Ovary (tissue), 9 donors: Measurements from ENCODE around the gene TFAP2D. TPM values are rescaled to one million over a fixed set of nuclear protein-coding genes. Genes with fewer than 3 reads are reported as not detected.

Experiments
- DNase-seq, 5 donors: peaks; one replicate each; pipeline ENCODE4 v3.0.0-alpha.2; 2019 to 2020
- H3K27ac ChIP-seq, 2 donors: fragments of 200-600 bp; one replicate each; pipeline versions ENCODE4 v1.5.1 to v1.8.0; 2019 to 2022
- H3K27me3 ChIP-seq: fragments of 200-600 bp; one replicate; pipeline ENCODE4 v1.8.0; 2022
- H3K36me3 ChIP-seq: fragments of 200-600 bp; sonication (generic); one replicate; pipeline ENCODE4 v1.5.1; 2019
- H3K4me1 ChIP-seq: one replicate; pipeline ENCODE4 v1.8.1; 2013; ENCODE audit warnings: mild to moderate bottlenecking, moderate library complexity; ENCODE audit not compliant: insufficient read depth
- H3K4me3 ChIP-seq: fragments of 200-600 bp; sonication (generic); one replicate; pipeline ENCODE4 v1.5.1; 2017
- H3K9me3 ChIP-seq, 2 donors: fragments of 200-600 bp in 1 of 2; sonication (generic) in 1 of 2; one replicate each; pipeline versions ENCODE4 v1.5.1 to v1.8.1; 2013 to 2019; ENCODE audit warnings: mild to moderate bottlenecking in 1 of 2, moderate library complexity in 1 of 2
- EP300 ChIP-seq: sonication (generic); formaldehyde crosslinking; IDR thresholded peaks from one replicate; pipeline ENCODE4 v1.6.1; 2017; ENCODE audit warnings: antibody characterized with exemption
- POLR2A ChIP-seq: fragments of 450-650 bp; IDR thresholded peaks from one replicate; pipeline ENCODE4 v1.6.1; 2017; ENCODE audit warnings: antibody characterized with exemption, mild to moderate bottlenecking, moderate library complexity
- WGBS, 3 donors: extraction: QIAGEN DNeasy Blood & Tissue Kit in 1 of 3; methylation state at CpG; one replicate each; pipeline versions ENCODE4 v1.1.5 to v1.1.7; 2013 to 2017; 5-methylcytosine and 5-hydroxymethylcytosine counted together
- intact Hi-C, 4 donors: fragments of 100-400 bp; cut with DNase I; formaldehyde crosslinking; loops; one replicate each; pipeline versions ENCODE4 v1.11.0 to v1.15.1; 2022 to 2023
- polyA plus RNA-seq, 2 donors: library from polyadenylated mRNA; stranded (reverse); fragments of 200-250 nt in 1 of 2; fragments of 350-450 nt in 1 of 2; fragmentation: Illumina TruSeq in 1 of 2; extraction: RNeasy Lipid Tissue Mini Kit (QIAGEN cat#74804) in 1 of 2; gene quantifications; one replicate each; pipeline ENCODE4 v1.2.3, GENCODE V29; 2013 to 2014
- total RNA-seq, 7 donors: library from RNA; depleted of rRNA in 2 of 7; stranded (reverse); fragments of >200 nt in 2 of 7; fragmentation: NEBNext Ultra II Directional in 3 of 7; extraction: Animal tissue kit (Norgen Biotek cat#: 25700) in 3 of 7; gene quantifications; one replicate each; pipeline versions ENCODE4 v1.1.0 to v1.2.4, GENCODE V29; 2016 to 2023
- TF ChIP-seq, protein P1 (sequence below), 3 donors: fragments of 450-650 bp in 2 of 3; fragments of 200-600 bp in 1 of 3; IDR thresholded peaks; one replicate each; pipeline versions ENCODE4 v1.5.1 to v1.8.0; 2016 to 2022; ENCODE audit warnings: antibody characterized with exemption in 3 of 3, mild to moderate bottlenecking in 1 of 3
- donor health status: DM: no; HTN: no; CAD: no; lungs with moderate emphysema.
- donor health status: DM: no; HTN: no; CAD: no.
- donor health status: Bipolar disorder and iron deficiency.
- donor health status: DM: yes; HTN: yes; CAD: no.
- donor health status: DM: no; HTN: no; CAD: no.
- donor health status: DM: yes; HTN: yes; CAD: no.

TFAP2D gene
- total and polyA plus RNA-seq, 9 donors, result not detected

GRCh38 chr6:50720623-50721022 lies 7.3 kb downstream of the TFAP2D start:
- H3K36me3 ChIP-seq, result no peaks in the 10 kb centered on the region
- intact Hi-C loops, result no loop called here
- H3K4me3 ChIP-seq, result no peak overlapping the region
- no peak overlapping the region for H3K27ac ChIP-seq
- H3K27me3 ChIP-seq, result no peaks in the 10 kb centered on the region
- WGBS, 3 donors, result 1 to 2% (median 1%) methylated on average over 10 of the region's 10 CpGs
- DNase-seq, result no peak
- TF ChIP-seq, protein P1, sequence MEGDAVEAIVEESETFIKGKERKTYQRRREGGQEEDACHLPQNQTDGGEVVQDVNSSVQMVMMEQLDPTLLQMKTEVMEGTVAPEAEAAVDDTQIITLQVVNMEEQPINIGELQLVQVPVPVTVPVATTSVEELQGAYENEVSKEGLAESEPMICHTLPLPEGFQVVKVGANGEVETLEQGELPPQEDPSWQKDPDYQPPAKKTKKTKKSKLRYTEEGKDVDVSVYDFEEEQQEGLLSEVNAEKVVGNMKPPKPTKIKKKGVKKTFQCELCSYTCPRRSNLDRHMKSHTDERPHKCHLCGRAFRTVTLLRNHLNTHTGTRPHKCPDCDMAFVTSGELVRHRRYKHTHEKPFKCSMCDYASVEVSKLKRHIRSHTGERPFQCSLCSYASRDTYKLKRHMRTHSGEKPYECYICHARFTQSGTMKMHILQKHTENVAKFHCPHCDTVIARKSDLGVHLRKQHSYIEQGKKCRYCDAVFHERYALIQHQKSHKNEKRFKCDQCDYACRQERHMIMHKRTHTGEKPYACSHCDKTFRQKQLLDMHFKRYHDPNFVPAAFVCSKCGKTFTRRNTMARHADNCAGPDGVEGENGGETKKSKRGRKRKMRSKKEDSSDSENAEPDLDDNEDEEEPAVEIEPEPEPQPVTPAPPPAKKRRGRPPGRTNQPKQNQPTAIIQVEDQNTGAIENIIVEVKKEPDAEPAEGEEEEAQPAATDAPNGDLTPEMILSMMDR (IDR thresholded peaks at IDR 0.05), result no peak
- no peak for TF ChIP-seq POLR2A
- no peak for TF ChIP-seq EP300
- H3K9me3 ChIP-seq, result peaks cover 0 to 3% of the 10 kb centered on the region in 2 donors
- no peaks in the 10 kb centered on the region for H3K4me1 ChIP-seq

DNA sequence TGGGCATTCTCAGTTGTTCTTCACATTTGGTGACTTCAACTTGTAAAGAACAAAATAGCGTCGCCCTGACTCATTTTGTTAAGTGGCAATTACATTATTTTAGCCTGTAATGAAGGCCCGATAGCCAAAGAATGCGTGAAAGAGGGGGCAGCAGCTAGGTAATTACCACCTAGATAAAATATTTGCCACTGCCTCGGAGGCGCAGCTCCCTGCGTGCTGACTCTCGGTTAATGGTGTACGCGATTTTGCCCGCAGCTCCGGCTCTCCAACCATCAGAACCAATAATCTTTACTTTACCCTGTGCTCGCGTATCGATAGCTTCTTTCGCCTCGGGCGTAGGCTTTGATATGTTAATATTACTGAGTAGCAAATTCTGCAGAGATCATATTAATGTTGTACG lies 8.7 kb downstream of the TFAP2D start:
- H3K4me1 ChIP-seq, result no peaks in the 10 kb centered on the region
- no peak for DNase-seq
- no peaks in the 10 kb centered on the region for H3K27me3 ChIP-seq
- 1 to 2% (median 2%) methylated on average over 19 of the region's 19 CpGs for WGBS, 3 donors
- intact Hi-C loops, result no loop called here
- no peak overlapping the region for H3K4me3 ChIP-seq
- H3K9me3 ChIP-seq, result peaks cover 0 to 3% of the 10 kb centered on the region in 2 donors
- H3K36me3 ChIP-seq, result no peaks in the 10 kb centered on the region
- TF ChIP-seq, protein P1 (IDR thresholded peaks at IDR 0.05), result no peak
- TF ChIP-seq EP300 (no peak), POLR2A (no peak)
- H3K27ac ChIP-seq, result no peak overlapping the region

DNA sequence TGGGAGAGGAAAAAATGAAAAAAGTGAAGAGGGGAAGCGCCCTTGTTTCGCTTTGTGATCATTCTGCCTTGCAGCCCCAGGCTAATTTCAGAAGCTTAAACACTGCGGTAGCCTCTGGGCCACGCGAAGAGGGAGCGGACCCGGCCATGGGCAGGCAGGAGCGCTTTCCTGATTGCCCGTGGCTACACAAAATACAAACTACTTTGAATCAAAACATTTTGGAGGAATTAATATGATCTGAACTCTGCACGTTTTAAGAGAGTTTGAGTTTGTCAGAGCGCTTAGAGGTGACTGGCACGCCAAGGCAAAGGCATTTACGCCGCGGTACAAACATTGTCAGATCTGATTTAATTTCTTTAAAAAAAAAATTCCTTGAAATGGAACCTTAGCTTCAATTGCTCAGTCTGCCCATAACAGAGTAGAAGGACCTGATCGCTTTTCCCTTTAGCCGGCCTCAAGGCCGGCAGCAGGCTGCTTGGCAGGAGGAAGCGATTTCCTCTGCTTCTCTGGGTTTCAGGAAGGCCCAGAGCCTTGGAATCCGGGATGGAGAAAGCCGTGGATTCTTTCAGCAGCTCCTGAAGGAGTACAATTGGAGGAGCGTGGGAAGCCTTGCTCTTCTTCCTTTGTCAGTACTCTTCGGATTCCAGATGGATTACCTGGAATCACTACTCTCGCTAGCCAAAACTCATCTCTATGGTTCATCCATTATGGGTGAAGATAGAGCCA lies 9.7 kb downstream of the TFAP2D start:
- H3K36me3 ChIP-seq, result no peaks in the 10 kb centered on the region
- TF ChIP-seq EP300, result no peak
- TF ChIP-seq POLR2A, result no peak
- TF ChIP-seq, protein P1 (IDR thresholded peaks at IDR 0.05), result no peak
- no peak for DNase-seq
- WGBS, 3 donors, result 5 to 7% (median 6%) methylated on average over 24 of the region's 24 CpGs
- H3K4me1 ChIP-seq, result no peaks in the 10 kb centered on the region
- H3K9me3 ChIP-seq, result peaks cover 0 to 3% of the 10 kb centered on the region in 2 donors
- H3K4me3 ChIP-seq, result no peak overlapping the region
- H3K27ac ChIP-seq, result no peak overlapping the region
- intact Hi-C loops, result no loop called here
- no peaks in the 10 kb centered on the region for H3K27me3 ChIP-seq

GRCh38 chr6:50724381-50725124 lies 11.2 kb downstream of the TFAP2D start:
- no peak overlapping the region for H3K27ac ChIP-seq
- 2 to 4% (median 4%) methylated on average over 41 to 43 of the region's 43 CpGs for WGBS, 3 donors
- DNase-seq, result no peak

More at GRCh38 chr6:50724381-50725124, 11.2 kb downstream of the TFAP2D start:
- Histone ChIP-seq H3K36me3 (no peaks in the 10 kb centered on the region), H3K4me1 (no peaks in the 10 kb centered on the region), H3K4me3 (no peak overlapping the region), H3K27me3 (no peaks in the 10 kb centered on the region), H3K9me3 (peaks cover 0 to 3% of the 10 kb centered on the region in 2 donors)
- TF ChIP-seq, protein P1 (IDR thresholded peaks at IDR 0.05), result no peak
- TF ChIP-seq EP300 (no peak), POLR2A (no peak)
- intact Hi-C loops, result no loop called here
